HG03558 (cell line): ENCODE measurements around the gene PLA2R1.
A peak's percentile ranks its signal among the peaks of the same experiment; 100 is the strongest.
"Not testable (repeated sequence)": the region's sequence is repeated elsewhere in the genome, so short reads cannot be mapped to it uniquely, and the experiment has no call there.

Experiments used
- ATAC-seq: cut with Tn5 transposase; IDR thresholded peaks from one replicate; pipeline ENCODE4 v1.9.1; 2021; ENCODE audit warnings: moderate number of reproducible peaks; ENCODE audit not compliant: unreplicated experiment; ENCODE audit errors: extremely low read depth

The PLA2R1 gene

GRCh38 chr2:159988412-159988970 is 73.9 kb downstream of the PLA2R1 start:
- no peak for ATAC-seq

- ATAC-seq: no peak
Measured at GRCh38 chr2:159987181-159987580, 75.2 kb downstream of the PLA2R1 start.

GRCh38 chr2:159985656-159986055 is 76.8 kb downstream of the PLA2R1 start:
- no peak for ATAC-seq

- no peak for ATAC-seq
Measured at GRCh38 chr2:159984034-159984433, 78.4 kb downstream of the PLA2R1 start.

- no peak for ATAC-seq
Measured at GRCh38 chr2:159982842-159983785, 79.3 kb downstream of the PLA2R1 start.

GRCh38 chr2:159982270-159982669 is 80.1 kb downstream of the PLA2R1 start:
- no peak for ATAC-seq

- ATAC-seq: no peak
Measured at GRCh38 chr2:159976527-159977160, 85.8 kb downstream of the PLA2R1 start.

GRCh38 chr2:159973325-159973724 is 89.1 kb downstream of the PLA2R1 start:
- ATAC-seq: no peak

GRCh38 chr2:159971365-159972152 is 90.9 kb downstream of the PLA2R1 start:
- no peak for ATAC-seq

- not testable (repeated sequence) for ATAC-seq
Measured at GRCh38 chr2:159970548-159970947, 91.9 kb downstream of the PLA2R1 start.

GRCh38 chr2:159968279-159968900 is 94.0 kb downstream of the PLA2R1 start:
- no peak for ATAC-seq

GRCh38 chr2:159963700-159964099 is 98.7 kb downstream of the PLA2R1 start:
- peak; percentile 81 for ATAC-seq

- ATAC-seq: not testable (repeated sequence)
Measured at GRCh38 chr2:159962513-159962912, 99.9 kb downstream of the PLA2R1 start.

GRCh38 chr2:159961451-159961850 is 101.0 kb downstream of the PLA2R1 start:
- no peak for ATAC-seq

- no peak for ATAC-seq
Measured at GRCh38 chr2:159961037-159961436, 101.4 kb downstream of the PLA2R1 start.

GRCh38 chr2:159960414-159960813 is 102.0 kb downstream of the PLA2R1 start:
- ATAC-seq: no peak

- no peak for ATAC-seq
Measured at GRCh38 chr2:159959136-159959535, 103.3 kb downstream of the PLA2R1 start.

- no peak for ATAC-seq
Measured at GRCh38 chr2:159953136-159953823, 109.1 kb downstream of the PLA2R1 start.

GRCh38 chr2:159946326-159946999 is 116.0 kb downstream of the PLA2R1 start:
- no peak for ATAC-seq
